Measurements from ENCODE around the gene TDRD1.

The TDRD1 gene

GRCh38 chr10:114273910-114274309 is 94.8 kb downstream of the TDRD1 start:
- no peak for DNase-seq

- DNase-seq, result no peak
These were observed 95.7 kb downstream of the TDRD1 start for GRCh38 chr10:114274616-114275453.

- DNase-seq, result no peak
These were observed 96.9 kb downstream of the TDRD1 start for GRCh38 chr10:114276066-114276465.

- no peak for DNase-seq
These were observed 97.5 kb downstream of the TDRD1 start for GRCh38 chr10:114276671-114277070.

- no peak for DNase-seq
These were observed 99.2 kb downstream of the TDRD1 start for GRCh38 chr10:114278140-114278883.

- DNase-seq, result no peak
These were observed 99.7 kb downstream of the TDRD1 start for GRCh38 chr10:114278884-114279191.

- no peak for DNase-seq
These were observed 100.1 kb downstream of the TDRD1 start for GRCh38 chr10:114279289-114279688.

- DNase-seq, result no peak
These were observed 100.9 kb downstream of the TDRD1 start for GRCh38 chr10:114279901-114280644.

GRCh38 chr10:114281006-114281405 is 101.9 kb downstream of the TDRD1 start:
- DNase-seq, result no peak

GRCh38 chr10:114281461-114281860 is 102.3 kb downstream of the TDRD1 start:
- no peak for DNase-seq

All from activated effector memory CD4-positive, alpha-beta T cell treated with Interleukin-2 at 50 U/mL for 16 hours (primary cell).